ENCODE results near the gene CYB5R4. TPM values are rescaled to one million over a fixed set of nuclear protein-coding genes. Genes with fewer than 3 reads are reported as not detected.

CYB5R4 gene
- total and polyA plus RNA-seq, 12 donors, result 1.2 to 20.0 (median 15.5) TPM

- DNase-seq (no peak), ATAC-seq (no peak)
- Histone ChIP-seq H3K4me3 (no peak overlapping the region), H3K9me3 (peaks cover 0 to 9% (median 0%) of the 10 kb centered on the region in 11 donors), H3K36me3 (no peaks in the 10 kb centered on the region), H3K27ac (no peak overlapping the region), H3K27me3 (no peaks in the 10 kb centered on the region), H3K4me1 (peaks cover 0 to 5% (median 0%) of the 10 kb centered on the region in 9 donors)
- intact Hi-C loops (cut with DNase I), result loop anchor here in 6 of 10 donors (2.0 to 10.0 kb wide), 5 partner anchors 335 to 1439 kb away; partner anchors contain the start of gene CEP162 (in 1 of the 6)
- TF ChIP-seq, protein P1, sequence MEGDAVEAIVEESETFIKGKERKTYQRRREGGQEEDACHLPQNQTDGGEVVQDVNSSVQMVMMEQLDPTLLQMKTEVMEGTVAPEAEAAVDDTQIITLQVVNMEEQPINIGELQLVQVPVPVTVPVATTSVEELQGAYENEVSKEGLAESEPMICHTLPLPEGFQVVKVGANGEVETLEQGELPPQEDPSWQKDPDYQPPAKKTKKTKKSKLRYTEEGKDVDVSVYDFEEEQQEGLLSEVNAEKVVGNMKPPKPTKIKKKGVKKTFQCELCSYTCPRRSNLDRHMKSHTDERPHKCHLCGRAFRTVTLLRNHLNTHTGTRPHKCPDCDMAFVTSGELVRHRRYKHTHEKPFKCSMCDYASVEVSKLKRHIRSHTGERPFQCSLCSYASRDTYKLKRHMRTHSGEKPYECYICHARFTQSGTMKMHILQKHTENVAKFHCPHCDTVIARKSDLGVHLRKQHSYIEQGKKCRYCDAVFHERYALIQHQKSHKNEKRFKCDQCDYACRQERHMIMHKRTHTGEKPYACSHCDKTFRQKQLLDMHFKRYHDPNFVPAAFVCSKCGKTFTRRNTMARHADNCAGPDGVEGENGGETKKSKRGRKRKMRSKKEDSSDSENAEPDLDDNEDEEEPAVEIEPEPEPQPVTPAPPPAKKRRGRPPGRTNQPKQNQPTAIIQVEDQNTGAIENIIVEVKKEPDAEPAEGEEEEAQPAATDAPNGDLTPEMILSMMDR (IDR thresholded peaks at IDR 0.05), result no peak
- WGBS, 2 donors, result 90 to 96% methylated on average over 2 of the region's 2 CpGs
Observed at GRCh38 chr6:83885984-83886383, 26.5 kb downstream of the CYB5R4 start.

- Histone ChIP-seq H3K27me3 (no peaks in the 10 kb centered on the region), H3K4me1 (peaks cover 0 to 15% (median 0%) of the 10 kb centered on the region in 9 donors), H3K36me3 (peaks cover 0 to 10% (median 0%) of the 10 kb centered on the region in 9 donors), H3K4me3 (no peak overlapping the region), H3K9me3 (peaks cover 0 to 9% (median 0%) of the 10 kb centered on the region in 11 donors), H3K27ac (no peak overlapping the region)
- TF ChIP-seq, protein P1 (IDR thresholded peaks at IDR 0.05), result no peak
- intact Hi-C loops (cut with DNase I), result loop anchor here in 3 of 10 donors (2.0 to 10.0 kb wide), 3 partner anchors 333 to 1435 kb away; partner anchors contain the start of gene CEP162 (in 1 of the 3)
- DNase-seq (no peak), ATAC-seq (no peak)
- 95 to 100% methylated on average over 1 of the region's 1 CpG for WGBS, 2 donors
Observed at GRCh38 chr6:83889621-83890020, 30.1 kb downstream of the CYB5R4 start.

GRCh38 chr6:83890520-83890919 lies 31.0 kb downstream of the CYB5R4 start:
- Histone ChIP-seq H3K27me3 (no peaks in the 10 kb centered on the region), H3K36me3 (peaks cover 0 to 13% (median 0%) of the 10 kb centered on the region in 9 donors), H3K4me1 (peaks cover 0 to 15% (median 0%) of the 10 kb centered on the region in 9 donors), H3K4me3 (no peak overlapping the region), H3K27ac (no peak overlapping the region), H3K9me3 (peaks cover 0 to 9% (median 0%) of the 10 kb centered on the region in 11 donors)
- ATAC-seq (peak in 3 of 8 donors; percentile 34 to 75 (median 57)), DNase-seq (no peak)
- TF ChIP-seq, protein P1 (IDR thresholded peaks at IDR 0.05), result no peak
- intact Hi-C loops (cut with DNase I), result no loop called here
- 58% methylated on average over 4 of the region's 4 CpGs for WGBS, 2 donors

GRCh38 chr6:83891586-83891985 lies 32.1 kb downstream of the CYB5R4 start:
- no peaks in the 10 kb centered on the region for H3K27me3 ChIP-seq
- no peak overlapping the region for H3K27ac ChIP-seq
- no peak for ATAC-seq
- TF ChIP-seq, protein P1 (IDR thresholded peaks at IDR 0.05), result no peak
- peaks cover 0 to 15% (median 0%) of the 10 kb centered on the region in 9 donors for H3K4me1 ChIP-seq
- peaks cover 0 to 13% (median 0%) of the 10 kb centered on the region in 9 donors for H3K36me3 ChIP-seq
- DNase-seq, result no peak
- peaks cover 0 to 9% (median 0%) of the 10 kb centered on the region in 11 donors for H3K9me3 ChIP-seq
- H3K4me3 ChIP-seq, result no peak overlapping the region
- 63 to 72% methylated on average over 4 of the region's 4 CpGs for WGBS, 2 donors
- intact Hi-C loops (cut with DNase I), result no loop called here

All from heart right ventricle (tissue), 16 donors.